ENCODE data around the gene SEC61A1. TPM values are rescaled to one million over a fixed set of nuclear protein-coding genes. Genes with fewer than 3 reads are reported as not detected.

Gene SEC61A1
- total and polyA plus RNA-seq, 4 donors: 80.4 to 295 (median 147) TPM

DNA sequence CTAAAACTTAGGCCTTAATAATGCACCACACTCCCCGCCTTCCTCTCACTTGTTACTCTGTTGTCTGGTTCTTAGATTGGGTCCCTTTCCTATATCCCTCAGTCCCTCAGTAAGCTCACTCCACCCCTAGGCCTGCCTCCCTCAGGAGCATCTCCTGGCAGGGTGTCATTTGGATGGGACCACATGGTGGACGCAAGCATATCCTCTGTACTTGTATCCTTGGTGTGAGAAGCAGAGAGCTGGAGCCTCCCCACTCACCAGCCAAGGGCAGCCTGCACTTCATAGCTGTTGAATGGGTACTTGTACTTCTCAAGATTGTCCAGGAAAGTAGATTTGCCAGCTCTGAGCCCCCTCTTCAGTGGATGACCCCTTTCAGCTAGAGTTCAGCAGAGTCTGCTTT, 11.6 kb downstream of the SEC61A1 start:
- TF ChIP-seq NR2F2 (IDR thresholded peaks at IDR 0.05) (no peak), SP1 (IDR thresholded peaks at IDR 0.05) (no peak), RXRA (IDR thresholded peaks at IDR 0.05) (no peak), FOXA2 (IDR thresholded peaks at IDR 0.05) (no peak), EGR1 (IDR thresholded peaks at IDR 0.05; ENCODE audit: low read depth in 2 of 2) (no peak), GABPA (IDR thresholded peaks at IDR 0.05 in 1 of 2, conservative IDR thresholded peaks at IDR 0.05 in 1 of 2) (no peak), HNF4A (conservative IDR thresholded peaks at IDR 0.05) (no peak), TAF1 (conservative IDR thresholded peaks at IDR 0.05) (no peak), HNF4G (IDR thresholded peaks at IDR 0.05) (no peak)
- TF ChIP-seq, protein P1, sequence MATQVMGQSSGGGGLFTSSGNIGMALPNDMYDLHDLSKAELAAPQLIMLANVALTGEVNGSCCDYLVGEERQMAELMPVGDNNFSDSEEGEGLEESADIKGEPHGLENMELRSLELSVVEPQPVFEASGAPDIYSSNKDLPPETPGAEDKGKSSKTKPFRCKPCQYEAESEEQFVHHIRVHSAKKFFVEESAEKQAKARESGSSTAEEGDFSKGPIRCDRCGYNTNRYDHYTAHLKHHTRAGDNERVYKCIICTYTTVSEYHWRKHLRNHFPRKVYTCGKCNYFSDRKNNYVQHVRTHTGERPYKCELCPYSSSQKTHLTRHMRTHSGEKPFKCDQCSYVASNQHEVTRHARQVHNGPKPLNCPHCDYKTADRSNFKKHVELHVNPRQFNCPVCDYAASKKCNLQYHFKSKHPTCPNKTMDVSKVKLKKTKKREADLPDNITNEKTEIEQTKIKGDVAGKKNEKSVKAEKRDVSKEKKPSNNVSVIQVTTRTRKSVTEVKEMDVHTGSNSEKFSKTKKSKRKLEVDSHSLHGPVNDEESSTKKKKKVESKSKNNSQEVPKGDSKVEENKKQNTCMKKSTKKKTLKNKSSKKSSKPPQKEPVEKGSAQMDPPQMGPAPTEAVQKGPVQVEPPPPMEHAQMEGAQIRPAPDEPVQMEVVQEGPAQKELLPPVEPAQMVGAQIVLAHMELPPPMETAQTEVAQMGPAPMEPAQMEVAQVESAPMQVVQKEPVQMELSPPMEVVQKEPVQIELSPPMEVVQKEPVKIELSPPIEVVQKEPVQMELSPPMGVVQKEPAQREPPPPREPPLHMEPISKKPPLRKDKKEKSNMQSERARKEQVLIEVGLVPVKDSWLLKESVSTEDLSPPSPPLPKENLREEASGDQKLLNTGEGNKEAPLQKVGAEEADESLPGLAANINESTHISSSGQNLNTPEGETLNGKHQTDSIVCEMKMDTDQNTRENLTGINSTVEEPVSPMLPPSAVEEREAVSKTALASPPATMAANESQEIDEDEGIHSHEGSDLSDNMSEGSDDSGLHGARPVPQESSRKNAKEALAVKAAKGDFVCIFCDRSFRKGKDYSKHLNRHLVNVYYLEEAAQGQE (IDR thresholded peaks at IDR 0.05): no peak
- TF ChIP-seq, protein P2, sequence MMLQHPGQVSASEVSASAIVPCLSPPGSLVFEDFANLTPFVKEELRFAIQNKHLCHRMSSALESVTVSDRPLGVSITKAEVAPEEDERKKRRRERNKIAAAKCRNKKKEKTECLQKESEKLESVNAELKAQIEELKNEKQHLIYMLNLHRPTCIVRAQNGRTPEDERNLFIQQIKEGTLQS (IDR thresholded peaks at IDR 0.05): no peak
- TF ChIP-seq, protein P3, sequence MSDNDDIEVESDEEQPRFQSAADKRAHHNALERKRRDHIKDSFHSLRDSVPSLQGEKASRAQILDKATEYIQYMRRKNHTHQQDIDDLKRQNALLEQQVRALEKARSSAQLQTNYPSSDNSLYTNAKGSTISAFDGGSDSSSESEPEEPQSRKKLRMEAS (IDR thresholded peaks at IDR 0.05): no peak
- TF ChIP-seq, protein P4, sequence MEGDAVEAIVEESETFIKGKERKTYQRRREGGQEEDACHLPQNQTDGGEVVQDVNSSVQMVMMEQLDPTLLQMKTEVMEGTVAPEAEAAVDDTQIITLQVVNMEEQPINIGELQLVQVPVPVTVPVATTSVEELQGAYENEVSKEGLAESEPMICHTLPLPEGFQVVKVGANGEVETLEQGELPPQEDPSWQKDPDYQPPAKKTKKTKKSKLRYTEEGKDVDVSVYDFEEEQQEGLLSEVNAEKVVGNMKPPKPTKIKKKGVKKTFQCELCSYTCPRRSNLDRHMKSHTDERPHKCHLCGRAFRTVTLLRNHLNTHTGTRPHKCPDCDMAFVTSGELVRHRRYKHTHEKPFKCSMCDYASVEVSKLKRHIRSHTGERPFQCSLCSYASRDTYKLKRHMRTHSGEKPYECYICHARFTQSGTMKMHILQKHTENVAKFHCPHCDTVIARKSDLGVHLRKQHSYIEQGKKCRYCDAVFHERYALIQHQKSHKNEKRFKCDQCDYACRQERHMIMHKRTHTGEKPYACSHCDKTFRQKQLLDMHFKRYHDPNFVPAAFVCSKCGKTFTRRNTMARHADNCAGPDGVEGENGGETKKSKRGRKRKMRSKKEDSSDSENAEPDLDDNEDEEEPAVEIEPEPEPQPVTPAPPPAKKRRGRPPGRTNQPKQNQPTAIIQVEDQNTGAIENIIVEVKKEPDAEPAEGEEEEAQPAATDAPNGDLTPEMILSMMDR (IDR thresholded peaks at IDR 0.05; ENCODE audit: low read depth, low read length, missing input control): no peak
- TF ChIP-seq, protein P5, sequence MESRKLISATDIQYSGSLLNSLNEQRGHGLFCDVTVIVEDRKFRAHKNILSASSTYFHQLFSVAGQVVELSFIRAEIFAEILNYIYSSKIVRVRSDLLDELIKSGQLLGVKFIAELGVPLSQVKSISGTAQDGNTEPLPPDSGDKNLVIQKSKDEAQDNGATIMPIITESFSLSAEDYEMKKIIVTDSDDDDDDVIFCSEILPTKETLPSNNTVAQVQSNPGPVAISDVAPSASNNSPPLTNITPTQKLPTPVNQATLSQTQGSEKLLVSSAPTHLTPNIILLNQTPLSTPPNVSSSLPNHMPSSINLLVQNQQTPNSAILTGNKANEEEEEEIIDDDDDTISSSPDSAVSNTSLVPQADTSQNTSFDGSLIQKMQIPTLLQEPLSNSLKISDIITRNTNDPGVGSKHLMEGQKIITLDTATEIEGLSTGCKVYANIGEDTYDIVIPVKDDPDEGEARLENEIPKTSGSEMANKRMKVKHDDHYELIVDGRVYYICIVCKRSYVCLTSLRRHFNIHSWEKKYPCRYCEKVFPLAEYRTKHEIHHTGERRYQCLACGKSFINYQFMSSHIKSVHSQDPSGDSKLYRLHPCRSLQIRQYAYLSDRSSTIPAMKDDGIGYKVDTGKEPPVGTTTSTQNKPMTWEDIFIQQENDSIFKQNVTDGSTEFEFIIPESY (IDR thresholded peaks at IDR 0.05): no peak
- no peak overlapping the region for H3K4me3 ChIP-seq (ENCODE audit: low read depth in 1 of 3, low read length in 3 of 3)
- H3K9me3 ChIP-seq (ENCODE audit: control insufficient read depth in 4 of 4, low read length in 3 of 4): no peaks in the 10 kb centered on the region
- H3K27ac ChIP-seq (ENCODE audit: low read depth in 1 of 2, low read length in 2 of 2): no peak overlapping the region
- no peak for DNase-seq (ENCODE audit: low spot score)
- H3K27me3 ChIP-seq (ENCODE audit: control insufficient read depth in 4 of 4, insufficient read depth in 4 of 4, low read length in 3 of 4): no peaks in the 10 kb centered on the region
- 94% methylated on average over 2 of the region's 2 CpGs for WGBS
- H3K4me1 ChIP-seq (ENCODE audit: control insufficient read depth in 4 of 4, insufficient read depth in 4 of 4, low read length in 3 of 4): peaks cover 0 to 16% (median 12%) of the 10 kb centered on the region in 4 donors
- no peak overlapping the region for H3K9ac ChIP-seq (ENCODE audit: low read depth in 1 of 2, low read length in 2 of 2)
- peaks cover 39 to 88% (median 85%) of the 10 kb centered on the region in 4 donors for H3K36me3 ChIP-seq (ENCODE audit: control insufficient read depth in 4 of 4, insufficient read depth in 3 of 4, low read depth in 1 of 4, low read length in 3 of 4)

DNA sequence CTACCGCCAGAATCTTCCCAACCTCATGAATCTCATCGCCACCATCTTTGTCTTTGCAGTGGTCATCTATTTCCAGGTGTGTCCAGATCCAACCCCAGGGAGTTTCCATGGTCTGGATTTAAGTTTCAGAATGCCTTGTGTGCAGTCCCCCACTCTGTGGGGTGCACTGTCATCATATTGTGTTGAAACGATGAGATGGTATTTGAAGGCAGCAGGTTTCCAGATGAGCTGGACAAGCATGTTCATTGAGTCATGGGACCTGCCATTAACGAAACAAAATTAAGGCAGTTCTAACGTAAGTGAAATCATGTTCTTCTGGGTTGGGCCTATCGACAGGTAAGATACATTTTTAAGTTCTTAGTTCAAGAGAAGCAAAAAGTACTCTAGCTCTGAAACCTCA, 12.7 kb downstream of the SEC61A1 start:
- no peak for DNase-seq (ENCODE audit: low spot score)
- H3K27me3 ChIP-seq (ENCODE audit: control insufficient read depth in 4 of 4, insufficient read depth in 4 of 4, low read length in 3 of 4): no peaks in the 10 kb centered on the region
- H3K36me3 ChIP-seq (ENCODE audit: control insufficient read depth in 4 of 4, insufficient read depth in 3 of 4, low read depth in 1 of 4, low read length in 3 of 4): peaks cover 40 to 90% (median 87%) of the 10 kb centered on the region in 4 donors
- WGBS: 93% methylated on average over 6 of the region's 6 CpGs
- peaks cover 0 to 25% (median 17%) of the 10 kb centered on the region in 4 donors for H3K4me1 ChIP-seq (ENCODE audit: control insufficient read depth in 4 of 4, insufficient read depth in 4 of 4, low read length in 3 of 4)
- no peak overlapping the region for H3K4me3 ChIP-seq (ENCODE audit: low read depth in 1 of 3, low read length in 3 of 3)
- H3K9ac ChIP-seq (ENCODE audit: low read depth in 1 of 2, low read length in 2 of 2): no peak overlapping the region
- H3K27ac ChIP-seq (ENCODE audit: low read depth in 1 of 2, low read length in 2 of 2): no peak overlapping the region
- TF ChIP-seq, protein P2 (IDR thresholded peaks at IDR 0.05): no peak
- no peak for TF ChIP-seq RAD21 (IDR thresholded peaks at IDR 0.05)
- TF ChIP-seq, protein P5 (IDR thresholded peaks at IDR 0.05): no peak
- no peak for TF ChIP-seq EGR1 (IDR thresholded peaks at IDR 0.05; ENCODE audit: low read depth in 2 of 2)
- no peak for TF ChIP-seq HNF4G (IDR thresholded peaks at IDR 0.05)
- TF ChIP-seq TAF1 (conservative IDR thresholded peaks at IDR 0.05): no peak
- no peak for TF ChIP-seq YY1 (IDR thresholded peaks at IDR 0.05)
- no peak for TF ChIP-seq RXRA (IDR thresholded peaks at IDR 0.05)
- TF ChIP-seq, protein P1 (IDR thresholded peaks at IDR 0.05): no peak
- TF ChIP-seq, protein P3 (IDR thresholded peaks at IDR 0.05): no peak
- H3K9me3 ChIP-seq (ENCODE audit: control insufficient read depth in 4 of 4, low read length in 3 of 4): no peaks in the 10 kb centered on the region
